Right lobe of liver (tissue), 6 donors: Measurements from ENCODE around the gene PNKD. TPM values are rescaled to one million over a fixed set of nuclear protein-coding genes. Genes with fewer than 3 reads are reported as not detected.
A peak's percentile ranks its signal among the peaks of the same experiment; 100 is the strongest.

Experiments used
- ATAC-seq, 4 donors: fragments of 200-7000 bp; cut with Tn5 transposase; one replicate each; pipeline ENCODE4 v1.9.1; 2020; ENCODE audit warnings: mild to moderate bottlenecking in 4 of 4, moderate library complexity in 4 of 4
- DNase-seq, 3 donors: peaks; one replicate each; pipeline ENCODE4 v3.0.0-alpha.2; 2020
- H3K27ac ChIP-seq, 3 donors: fragments of 200-600 bp; one replicate each; pipeline ENCODE4 v1.8.0; 2022
- H3K27me3 ChIP-seq, 2 donors: fragments of 200-600 bp; one replicate each; pipeline ENCODE4 v1.8.0; 2022
- H3K36me3 ChIP-seq, 4 donors: fragments of 200-600 bp; sonication (generic) in 1 of 4; one replicate each; pipeline versions ENCODE4 v1.5.1 to v1.8.0; 2017 to 2022; ENCODE audit warnings: control low read depth in 1 of 4
- H3K4me1 ChIP-seq, 4 donors: fragments of 200-600 bp; sonication (generic) in 1 of 4; one replicate each; pipeline versions ENCODE4 v1.5.1 to v1.8.0; 2017 to 2022; ENCODE audit warnings: control low read depth in 1 of 4
- H3K4me3 ChIP-seq, 3 donors: fragments of 200-600 bp; one replicate each; pipeline ENCODE4 v1.8.0; 2022
- H3K9me3 ChIP-seq, 4 donors: fragments of 200-600 bp; sonication (generic) in 1 of 4; one replicate each; pipeline versions ENCODE4 v1.5.1 to v1.8.0; 2017 to 2022; ENCODE audit warnings: control low read depth in 1 of 4
- POLR2A ChIP-seq: fragments of 450-650 bp; IDR thresholded peaks from one replicate; pipeline ENCODE4 v1.6.1; 2017; ENCODE audit warnings: antibody characterized with exemption, mild to moderate bottlenecking
- WGBS: methylation state at CpG from one replicate; pipeline ENCODE4 v1.1.6; 2018; ENCODE audit warnings: low coverage, low lambda C conversion rate; ENCODE audit not compliant: insufficient coverage; ENCODE audit errors: missing lambda C conversion rate; 5-methylcytosine and 5-hydroxymethylcytosine counted together
- intact Hi-C, 2 donors: fragments of 100-400 bp; cut with DNase I; formaldehyde crosslinking; loops; one replicate each; pipeline versions ENCODE4 v1.11.2 to v1.14.1; 2022
- total RNA-seq, 6 experiments: library from RNA; depleted of rRNA in 2 of 6; stranded (reverse); fragments of >200 nt in 2 of 6; fragmentation: NEBNext Ultra II Directional in 3 of 6; extraction: Animal tissue kit (Norgen Biotek cat#: 25700) in 3 of 6; gene quantifications; one replicate each; pipeline versions ENCODE4 v1.1.0 to v1.2.4, GENCODE V29; 2016 to 2023
- TF ChIP-seq, protein P1 (sequence below), 4 donors: fragments of 200-600 bp in 3 of 4; fragments of 450-650 bp in 1 of 4; IDR thresholded peaks; one replicate each; pipeline versions ENCODE4 v1.5.1 to v1.8.0; 2016 to 2022; ENCODE audit warnings: antibody characterized with exemption in 4 of 4, mild to moderate bottlenecking in 2 of 4
- donor health status: DM: no; HTN: yes; CAD: no.
- donor health status: DM: no; HTN: no; CAD: no.
- donor health status: DM: no; HTN: no; CAD: no.
- donor health status: DM: no; HTN: yes; CAD: no.
- donor health status: DM: no; HTN: yes; CAD: no.

Gene PNKD
- total RNA-seq, 6 experiments from 2014 or later, result 78.5 to 137 (median 115) TPM

DNA sequence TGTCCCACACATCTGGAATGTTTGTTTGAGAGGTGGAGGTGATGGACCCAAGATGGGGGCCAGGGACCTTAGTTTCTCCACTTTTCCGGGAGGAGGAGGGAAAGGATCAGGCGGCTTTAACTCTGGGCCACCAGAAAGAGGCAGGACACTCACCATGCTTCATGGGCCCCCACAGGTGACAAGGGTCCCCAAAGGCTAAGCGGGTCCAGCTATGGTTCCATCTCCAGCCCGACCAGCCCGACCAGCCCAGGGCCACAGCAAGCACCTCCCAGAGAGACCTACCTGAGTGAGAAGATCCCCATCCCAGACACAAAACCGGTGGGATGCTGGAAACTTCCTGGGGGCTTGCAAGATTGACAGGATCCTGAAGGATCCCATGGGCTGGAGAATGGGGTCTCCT, 112.5 kb downstream of the PNKD start:
- DNase-seq (peak in 1 of 3 donors; percentile 47), ATAC-seq (no peak)
- TF ChIP-seq POLR2A, result no peak
- TF ChIP-seq, protein P1, sequence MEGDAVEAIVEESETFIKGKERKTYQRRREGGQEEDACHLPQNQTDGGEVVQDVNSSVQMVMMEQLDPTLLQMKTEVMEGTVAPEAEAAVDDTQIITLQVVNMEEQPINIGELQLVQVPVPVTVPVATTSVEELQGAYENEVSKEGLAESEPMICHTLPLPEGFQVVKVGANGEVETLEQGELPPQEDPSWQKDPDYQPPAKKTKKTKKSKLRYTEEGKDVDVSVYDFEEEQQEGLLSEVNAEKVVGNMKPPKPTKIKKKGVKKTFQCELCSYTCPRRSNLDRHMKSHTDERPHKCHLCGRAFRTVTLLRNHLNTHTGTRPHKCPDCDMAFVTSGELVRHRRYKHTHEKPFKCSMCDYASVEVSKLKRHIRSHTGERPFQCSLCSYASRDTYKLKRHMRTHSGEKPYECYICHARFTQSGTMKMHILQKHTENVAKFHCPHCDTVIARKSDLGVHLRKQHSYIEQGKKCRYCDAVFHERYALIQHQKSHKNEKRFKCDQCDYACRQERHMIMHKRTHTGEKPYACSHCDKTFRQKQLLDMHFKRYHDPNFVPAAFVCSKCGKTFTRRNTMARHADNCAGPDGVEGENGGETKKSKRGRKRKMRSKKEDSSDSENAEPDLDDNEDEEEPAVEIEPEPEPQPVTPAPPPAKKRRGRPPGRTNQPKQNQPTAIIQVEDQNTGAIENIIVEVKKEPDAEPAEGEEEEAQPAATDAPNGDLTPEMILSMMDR (IDR thresholded peaks at IDR 0.05), result no peak
- WGBS, result 100% methylated on average over 3 of the region's 6 CpGs
- intact Hi-C loops, result loop anchor here in 1 of 2 donors (10.0 kb wide), 1 partner anchor 198 kb away; no protein-coding TSS in a partner anchor
- Histone ChIP-seq H3K9me3 (no peaks in the 10 kb centered on the region), H3K27ac (peak overlapping the region in 1 of 3 donors; percentile 26), H3K27me3 (no peaks in the 10 kb centered on the region), H3K36me3 (no peaks in the 10 kb centered on the region), H3K4me3 (no peak overlapping the region), H3K4me1 (no peaks in the 10 kb centered on the region)

DNA sequence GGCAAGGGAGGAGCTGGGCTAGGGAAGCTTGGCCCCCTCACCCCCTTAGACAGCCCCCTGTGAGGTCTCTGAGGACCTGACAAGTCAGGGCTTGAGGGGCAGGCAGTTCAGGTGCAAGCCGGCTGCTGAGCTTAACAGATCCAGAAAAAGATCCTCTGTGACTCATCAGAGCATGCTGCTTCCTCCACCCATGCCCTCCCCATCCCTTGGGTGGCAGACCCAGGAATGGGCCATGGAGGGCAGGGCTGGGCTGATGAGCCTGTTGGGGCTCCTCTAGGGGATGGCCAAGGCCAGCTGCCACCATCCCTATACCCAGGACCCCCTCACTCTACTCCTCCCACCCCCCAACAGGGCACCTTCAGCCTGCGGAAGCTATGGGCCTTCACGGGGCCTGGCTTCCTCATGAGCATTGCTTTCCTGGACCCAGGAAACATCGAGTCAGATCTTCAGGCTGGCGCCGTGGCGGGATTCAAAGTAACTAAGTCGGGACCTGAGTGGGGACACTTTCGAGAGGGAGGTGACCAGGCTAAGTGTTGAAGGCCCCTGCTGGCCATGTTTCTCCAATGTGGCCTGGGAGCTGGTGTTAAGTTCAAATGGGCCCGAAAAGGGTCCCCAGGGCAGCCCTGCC, 113.7 kb downstream of the PNKD start:
- peak; percentile 11 for TF ChIP-seq POLR2A
- TF ChIP-seq, protein P1 (IDR thresholded peaks at IDR 0.05), result no peak
- DNase-seq (no peak), ATAC-seq (peak in 1 of 4 donors; percentile 6)
- no peaks in the 10 kb centered on the region for H3K4me1 ChIP-seq
- no peak overlapping the region for H3K27ac ChIP-seq
- no peaks in the 10 kb centered on the region for H3K27me3 ChIP-seq
- intact Hi-C loops, result loop anchor here in 1 of 2 donors (10.0 kb wide), 1 partner anchor 199 kb away; no protein-coding TSS in a partner anchor
- H3K36me3 ChIP-seq, result no peaks in the 10 kb centered on the region
- WGBS, result 86% methylated on average over 1 of the region's 10 CpGs
- H3K9me3 ChIP-seq, result no peaks in the 10 kb centered on the region
- no peak overlapping the region for H3K4me3 ChIP-seq

DNA sequence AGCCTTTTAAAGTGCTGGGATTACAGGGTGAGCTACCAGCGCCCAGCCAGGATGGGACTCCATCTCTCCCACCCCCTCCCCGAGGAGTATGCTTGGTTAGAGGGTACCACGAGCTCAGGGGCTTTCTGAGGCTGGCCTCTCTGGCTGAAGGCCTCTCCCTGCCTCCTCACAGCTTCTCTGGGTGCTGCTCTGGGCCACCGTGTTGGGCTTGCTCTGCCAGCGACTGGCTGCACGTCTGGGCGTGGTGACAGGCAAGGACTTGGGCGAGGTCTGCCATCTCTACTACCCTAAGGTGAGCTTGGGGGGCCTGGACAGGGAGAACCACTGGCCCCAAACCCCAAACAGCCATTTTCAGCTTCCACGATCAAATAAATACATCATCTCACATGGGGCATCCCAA, 114.7 kb downstream of the PNKD start:
- Histone ChIP-seq H3K27ac (no peak overlapping the region), H3K27me3 (no peaks in the 10 kb centered on the region), H3K4me3 (no peak overlapping the region), H3K9me3 (no peaks in the 10 kb centered on the region), H3K36me3 (no peaks in the 10 kb centered on the region), H3K4me1 (no peaks in the 10 kb centered on the region)
- WGBS, result no CpG with 5 or more reads among the region's 9 CpGs
- TF ChIP-seq, protein P1 (IDR thresholded peaks at IDR 0.05), result no peak
- no peak for TF ChIP-seq POLR2A
- intact Hi-C loops, result loop anchor here in 1 of 2 donors (10.0 kb wide), 1 partner anchor 200 kb away; no protein-coding TSS in a partner anchor
- ATAC-seq, result no peak
- no peak for DNase-seq

DNA sequence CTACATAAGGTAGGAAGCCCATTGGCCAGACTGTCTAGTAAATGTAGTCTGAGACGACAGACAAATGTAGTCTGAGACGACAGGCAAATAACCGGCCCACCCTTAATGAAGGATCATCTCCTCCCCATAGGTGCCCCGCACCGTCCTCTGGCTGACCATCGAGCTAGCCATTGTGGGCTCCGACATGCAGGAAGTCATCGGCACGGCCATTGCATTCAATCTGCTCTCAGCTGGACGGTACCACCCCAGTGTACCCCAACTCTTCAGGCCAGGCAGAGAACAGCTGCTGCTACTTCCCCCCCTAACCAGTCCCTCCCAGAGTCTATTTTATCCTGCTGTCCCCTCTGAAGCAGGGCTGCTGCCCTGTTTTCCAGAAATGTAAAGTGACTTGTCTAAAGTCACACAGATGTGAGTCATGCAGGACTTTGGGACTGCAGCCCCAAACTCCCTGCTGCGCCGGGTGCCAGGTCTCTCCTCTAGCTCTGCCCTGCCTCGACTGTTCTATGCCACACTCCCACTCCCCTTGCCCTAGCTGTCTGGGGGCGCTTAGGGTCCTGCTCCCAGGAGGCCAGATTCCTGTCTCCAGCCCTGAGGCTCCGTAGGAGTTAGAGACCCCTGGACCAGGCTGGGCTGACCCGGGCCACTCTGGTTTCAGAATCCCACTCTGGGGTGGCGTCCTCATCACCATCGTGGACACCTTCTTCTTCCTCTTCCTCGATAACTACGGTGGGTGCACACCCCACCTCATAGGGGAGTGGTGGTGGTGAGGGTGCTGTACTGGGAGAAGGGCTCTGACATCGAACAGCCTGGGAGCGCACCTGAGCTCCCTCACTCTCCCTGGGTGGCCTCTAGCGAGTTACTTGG, 116.4 kb downstream of the PNKD start:
- TF ChIP-seq POLR2A, result no peak
- TF ChIP-seq, protein P1 (IDR thresholded peaks at IDR 0.05), result no peak
- Histone ChIP-seq H3K36me3 (no peaks in the 10 kb centered on the region), H3K27me3 (no peaks in the 10 kb centered on the region), H3K9me3 (no peaks in the 10 kb centered on the region), H3K4me3 (peak overlapping the region in 1 of 3 donors; percentile 51), H3K4me1 (no peaks in the 10 kb centered on the region), H3K27ac (peak overlapping the region in 1 of 3 donors; percentile 13)
- intact Hi-C loops, result loop anchor here in 1 of 2 donors (10.0 kb wide), 1 partner anchor 202 kb away; no protein-coding TSS in a partner anchor
- DNase-seq, result no peak
- peak in 2 of 4 donors; percentile 2 to 18 for ATAC-seq
- WGBS, result 61% methylated on average over 7 of the region's 23 CpGs
